Inflammatory macrophage (primary cell): ENCODE measurements around the gene NCKAP5.

ENCODE experiments used
- DNase-seq, 2 donors: peaks; one replicate each; pipeline ENCODE4 v3.0.0-alpha.2; 2020 to 2022
- total RNA-seq, 18 experiments: gene quantifications; one replicate each; lab custom pipeline; 2026; ENCODE audit warnings: mixed read lengths in 6 of 18, inconsistent platforms in 2 of 18; lab: John Stamatoyannopoulos, UW

NCKAP5 gene
- 0 to 0.24 (median 0.06) reads per million in 18 experiments for total RNA-seq

GRCh38 chr2:133568172-133568571, at the start of gene NCKAP5:
Gene NCKAP5, minus strand, starts transcription at chr2:133568463. Its CDS starts 50,937 bp downstream, at chr2:133517526.
- DNase-seq: no peak

- no peak for DNase-seq
Observed at GRCh38 chr2:133609664-133610063, 41.4 kb upstream of the NCKAP5 start.

GRCh38 chr2:133608291-133608690, 40.0 kb upstream of the NCKAP5 start:
- DNase-seq: no peak

GRCh38 chr2:133607679-133608078, 39.4 kb upstream of the NCKAP5 start:
- DNase-seq: no peak

- DNase-seq: no peak
Observed at GRCh38 chr2:133606616-133607015, 38.4 kb upstream of the NCKAP5 start.

- DNase-seq: no peak
Observed at GRCh38 chr2:133605766-133606137, 37.5 kb upstream of the NCKAP5 start.

- no peak for DNase-seq
Observed at GRCh38 chr2:133605011-133605765, 36.9 kb upstream of the NCKAP5 start.

- no peak for DNase-seq
Observed at GRCh38 chr2:133603109-133603508, 34.8 kb upstream of the NCKAP5 start.

GRCh38 chr2:133602538-133602937, 34.3 kb upstream of the NCKAP5 start:
- no peak for DNase-seq

- no peak for DNase-seq
Observed at GRCh38 chr2:133600266-133600928, 32.1 kb upstream of the NCKAP5 start.

- DNase-seq: no peak
Observed at GRCh38 chr2:133599811-133600210, 31.5 kb upstream of the NCKAP5 start.

- no peak for DNase-seq
Observed at GRCh38 chr2:133599211-133599803, 31.0 kb upstream of the NCKAP5 start.

GRCh38 chr2:133598769-133599168, 30.5 kb upstream of the NCKAP5 start:
- no peak for DNase-seq

- DNase-seq: no peak
Observed at GRCh38 chr2:133596701-133597393, 28.6 kb upstream of the NCKAP5 start.

- no peak for DNase-seq
Observed at GRCh38 chr2:133591164-133591563, 22.9 kb upstream of the NCKAP5 start.

- no peak for DNase-seq
Observed at GRCh38 chr2:133589456-133589855, 21.2 kb upstream of the NCKAP5 start.

GRCh38 chr2:133588144-133588543, 19.9 kb upstream of the NCKAP5 start:
- DNase-seq: no peak

GRCh38 chr2:133586978-133587377, 18.7 kb upstream of the NCKAP5 start:
- no peak for DNase-seq

- no peak for DNase-seq
Observed at GRCh38 chr2:133581010-133581760, 12.9 kb upstream of the NCKAP5 start.

- no peak for DNase-seq
Observed at GRCh38 chr2:133579274-133579673, 11.0 kb upstream of the NCKAP5 start.

- no peak for DNase-seq
Observed at GRCh38 chr2:133576714-133577113, 8.5 kb upstream of the NCKAP5 start.

- DNase-seq: no peak
Observed at GRCh38 chr2:133574620-133575019, 6.4 kb upstream of the NCKAP5 start.
